ENCODE data around the gene FGD2.

The FGD2 gene

GRCh38 chr6:36971921-36972673 is 33.4 kb upstream of the FGD2 start:
- in situ Hi-C loops (cut with MboI; ENCODE audit: low pct_unique_long_range_greater_than_20kb, low sequenced_read_pairs, unreplicated experiment), result no loop called here
- DNase-seq (ENCODE audit: low spot score), result no peak
- TF ChIP-seq, protein P1, sequence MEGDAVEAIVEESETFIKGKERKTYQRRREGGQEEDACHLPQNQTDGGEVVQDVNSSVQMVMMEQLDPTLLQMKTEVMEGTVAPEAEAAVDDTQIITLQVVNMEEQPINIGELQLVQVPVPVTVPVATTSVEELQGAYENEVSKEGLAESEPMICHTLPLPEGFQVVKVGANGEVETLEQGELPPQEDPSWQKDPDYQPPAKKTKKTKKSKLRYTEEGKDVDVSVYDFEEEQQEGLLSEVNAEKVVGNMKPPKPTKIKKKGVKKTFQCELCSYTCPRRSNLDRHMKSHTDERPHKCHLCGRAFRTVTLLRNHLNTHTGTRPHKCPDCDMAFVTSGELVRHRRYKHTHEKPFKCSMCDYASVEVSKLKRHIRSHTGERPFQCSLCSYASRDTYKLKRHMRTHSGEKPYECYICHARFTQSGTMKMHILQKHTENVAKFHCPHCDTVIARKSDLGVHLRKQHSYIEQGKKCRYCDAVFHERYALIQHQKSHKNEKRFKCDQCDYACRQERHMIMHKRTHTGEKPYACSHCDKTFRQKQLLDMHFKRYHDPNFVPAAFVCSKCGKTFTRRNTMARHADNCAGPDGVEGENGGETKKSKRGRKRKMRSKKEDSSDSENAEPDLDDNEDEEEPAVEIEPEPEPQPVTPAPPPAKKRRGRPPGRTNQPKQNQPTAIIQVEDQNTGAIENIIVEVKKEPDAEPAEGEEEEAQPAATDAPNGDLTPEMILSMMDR (IDR thresholded peaks at IDR 0.05; ENCODE audit: extremely low read depth, insufficient read depth, missing control alignments), result no peak

DNA sequence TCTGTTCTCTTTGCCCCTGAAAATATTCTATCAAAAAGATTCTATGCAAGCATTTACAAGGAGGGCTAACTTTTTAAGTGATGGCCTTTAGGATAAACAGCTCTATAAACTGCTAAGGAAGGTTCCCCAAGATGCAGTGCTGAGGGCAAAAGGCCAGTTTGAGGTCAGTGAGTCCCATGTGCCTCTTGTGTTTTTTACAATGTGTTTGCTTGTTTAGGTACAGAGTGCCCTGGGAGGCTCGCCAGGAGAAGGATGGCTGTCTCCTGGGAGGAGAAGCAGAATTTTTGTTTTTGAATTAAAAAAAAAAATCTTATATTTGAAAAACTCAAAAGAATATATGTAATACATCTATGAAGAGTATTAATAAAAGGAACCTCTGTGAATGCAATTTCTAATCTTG is 32.3 kb upstream of the FGD2 start:
- in situ Hi-C loops (cut with MboI; ENCODE audit: low pct_unique_long_range_greater_than_20kb, low sequenced_read_pairs, unreplicated experiment), result no loop called here
- DNase-seq (ENCODE audit: low spot score), result no peak

GRCh38 chr6:36973647-36974046 is 31.8 kb upstream of the FGD2 start:
- TF ChIP-seq, protein P1 (IDR thresholded peaks at IDR 0.05; ENCODE audit: extremely low read depth, insufficient read depth, missing control alignments), result no peak
- in situ Hi-C loops (cut with MboI; ENCODE audit: low pct_unique_long_range_greater_than_20kb, low sequenced_read_pairs, unreplicated experiment), result no loop called here
- DNase-seq (ENCODE audit: low spot score), result no peak

More for the DNA sequence above, 32.3 kb upstream of the FGD2 start:
- TF ChIP-seq, protein P1 (IDR thresholded peaks at IDR 0.05; ENCODE audit: extremely low read depth, insufficient read depth, missing control alignments), result no peak

GRCh38 chr6:36975231-36976006 is 30.0 kb upstream of the FGD2 start:
- TF ChIP-seq, protein P1 (IDR thresholded peaks at IDR 0.05; ENCODE audit: extremely low read depth, insufficient read depth, missing control alignments), result no peak
- DNase-seq (ENCODE audit: low spot score), result no peak
- in situ Hi-C loops (cut with MboI; ENCODE audit: low pct_unique_long_range_greater_than_20kb, low sequenced_read_pairs, unreplicated experiment), result no loop called here

GRCh38 chr6:36976007-36976264 is 29.5 kb upstream of the FGD2 start:
- TF ChIP-seq, protein P1 (IDR thresholded peaks at IDR 0.05; ENCODE audit: extremely low read depth, insufficient read depth, missing control alignments), result no peak
- in situ Hi-C loops (cut with MboI; ENCODE audit: low pct_unique_long_range_greater_than_20kb, low sequenced_read_pairs, unreplicated experiment), result no loop called here
- no peak for DNase-seq (ENCODE audit: low spot score)

DNA sequence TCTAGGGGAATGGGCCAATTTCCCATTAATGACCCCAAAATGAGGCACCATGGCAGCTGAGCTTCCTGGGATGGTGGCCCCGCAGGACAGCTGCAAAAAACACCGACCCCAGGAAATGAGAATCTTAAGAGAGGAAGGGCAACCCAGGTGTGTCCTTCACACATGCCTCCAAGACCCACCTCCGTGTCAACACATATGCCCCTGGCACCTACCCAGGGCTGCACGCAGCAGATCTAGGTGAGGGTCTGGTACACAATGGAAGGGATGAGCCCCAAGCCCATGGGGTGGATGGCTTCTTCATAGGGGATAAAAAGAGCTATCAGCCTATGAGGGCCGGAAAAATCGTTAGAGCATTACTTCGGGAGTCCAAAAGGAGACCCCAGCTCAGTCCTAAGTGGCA is 28.9 kb upstream of the FGD2 start:
- in situ Hi-C loops (cut with MboI; ENCODE audit: low pct_unique_long_range_greater_than_20kb, low sequenced_read_pairs, unreplicated experiment), result no loop called here
- TF ChIP-seq, protein P1 (IDR thresholded peaks at IDR 0.05; ENCODE audit: extremely low read depth, insufficient read depth, missing control alignments), result no peak
- DNase-seq (ENCODE audit: low spot score), result no peak
